Medulla oblongata (tissue), 1 donor: ENCODE results near the gene KCNA1.

Experiments
- DNase-seq: peaks from one replicate; pipeline ENCODE4 v3.0.0-alpha.2; 2015; ENCODE audit errors: extremely low spot score

KCNA1 gene

DNA sequence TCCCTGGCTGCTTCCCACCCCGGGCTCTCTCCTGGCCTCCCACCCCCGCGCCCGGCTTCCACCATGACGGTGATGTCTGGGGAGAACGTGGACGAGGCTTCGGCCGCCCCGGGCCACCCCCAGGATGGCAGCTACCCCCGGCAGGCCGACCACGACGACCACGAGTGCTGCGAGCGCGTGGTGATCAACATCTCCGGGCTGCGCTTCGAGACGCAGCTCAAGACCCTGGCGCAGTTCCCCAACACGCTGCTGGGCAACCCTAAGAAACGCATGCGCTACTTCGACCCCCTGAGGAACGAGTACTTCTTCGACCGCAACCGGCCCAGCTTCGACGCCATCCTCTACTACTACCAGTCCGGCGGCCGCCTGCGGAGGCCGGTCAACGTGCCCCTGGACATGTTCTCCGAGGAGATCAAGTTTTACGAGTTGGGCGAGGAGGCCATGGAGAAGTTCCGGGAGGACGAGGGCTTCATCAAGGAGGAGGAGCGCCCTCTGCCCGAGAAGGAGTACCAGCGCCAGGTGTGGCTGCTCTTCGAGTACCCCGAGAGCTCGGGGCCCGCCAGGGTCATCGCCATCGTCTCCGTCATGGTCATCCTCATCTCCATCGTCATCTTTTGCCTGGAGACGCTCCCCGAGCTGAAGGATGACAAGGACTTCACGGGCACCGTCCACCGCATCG is 1.8 kb downstream of the KCNA1 start:
- no peak for DNase-seq

DNA sequence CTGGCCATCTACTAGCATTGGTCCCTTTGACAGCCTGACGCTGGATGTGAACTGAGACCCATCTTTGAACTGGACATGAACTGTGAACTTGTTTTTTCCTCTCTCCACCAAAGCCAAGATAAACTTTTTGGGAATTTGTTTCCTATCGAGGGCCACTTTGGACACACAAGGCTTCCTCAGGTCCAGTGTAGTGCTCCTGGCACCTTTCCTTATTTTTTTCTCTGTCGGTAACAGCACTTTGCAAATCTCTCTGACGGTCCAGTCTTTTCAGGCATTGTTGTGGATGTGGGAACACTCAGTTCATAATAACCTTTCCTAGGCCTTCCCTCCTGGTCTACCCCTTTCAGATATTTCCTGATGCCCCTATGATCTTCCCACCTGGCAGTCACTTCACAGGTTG is 5.0 kb downstream of the KCNA1 start:
- DNase-seq: no peak

DNA sequence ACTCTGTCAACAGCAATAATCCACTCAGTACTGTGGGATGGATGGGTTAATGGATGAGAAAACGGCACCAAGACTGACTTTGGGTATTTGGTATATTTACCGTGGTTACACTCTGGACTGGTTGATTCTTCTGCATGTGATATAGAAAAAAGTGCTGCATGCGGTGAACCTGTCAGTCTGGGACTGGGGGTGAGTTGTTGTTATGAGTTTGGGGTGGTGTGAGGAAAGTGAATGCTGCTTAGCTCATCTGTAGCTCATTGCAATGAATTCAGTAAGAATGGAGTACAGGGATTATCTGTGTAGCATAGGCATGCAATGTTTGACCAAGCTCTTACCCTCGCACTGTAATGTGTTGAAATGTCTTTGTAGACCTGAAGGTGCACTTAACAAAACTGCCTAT is 6.0 kb downstream of the KCNA1 start:
- no peak for DNase-seq

DNA sequence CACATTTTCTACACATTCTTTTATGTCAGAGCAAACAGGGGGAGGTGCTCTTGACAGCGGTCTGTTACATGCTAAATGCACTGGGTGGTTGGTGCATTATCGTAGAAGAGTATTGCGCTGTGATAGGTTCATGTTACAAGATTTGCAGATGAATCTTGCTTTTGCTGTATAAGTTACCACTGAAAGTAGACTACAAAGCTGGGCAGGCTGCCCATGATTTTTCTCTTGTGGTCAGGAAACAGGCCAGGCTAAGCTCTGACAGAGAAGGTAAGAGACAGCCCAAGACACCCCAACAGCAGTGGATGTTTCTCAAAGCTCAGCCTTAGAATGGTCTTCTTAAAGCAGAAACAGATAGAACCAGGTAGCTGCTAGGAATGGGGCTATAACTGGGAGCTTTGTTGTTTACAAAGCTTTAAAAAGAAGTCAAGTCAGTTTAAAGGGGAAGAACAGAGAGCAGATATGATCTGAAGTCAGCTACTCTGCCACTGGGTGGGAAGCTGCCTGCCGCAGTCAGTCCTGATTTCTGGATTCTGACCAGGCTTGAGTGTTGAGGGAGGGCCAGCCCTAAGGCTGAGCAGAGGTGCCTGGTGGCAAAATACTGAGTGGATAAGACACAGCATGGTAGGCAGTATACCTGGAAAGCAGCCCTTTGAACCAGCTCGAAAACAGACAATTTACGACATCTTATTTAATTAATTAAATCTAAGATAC is 9.4 kb downstream of the KCNA1 start:
- DNase-seq: no peak

DNA sequence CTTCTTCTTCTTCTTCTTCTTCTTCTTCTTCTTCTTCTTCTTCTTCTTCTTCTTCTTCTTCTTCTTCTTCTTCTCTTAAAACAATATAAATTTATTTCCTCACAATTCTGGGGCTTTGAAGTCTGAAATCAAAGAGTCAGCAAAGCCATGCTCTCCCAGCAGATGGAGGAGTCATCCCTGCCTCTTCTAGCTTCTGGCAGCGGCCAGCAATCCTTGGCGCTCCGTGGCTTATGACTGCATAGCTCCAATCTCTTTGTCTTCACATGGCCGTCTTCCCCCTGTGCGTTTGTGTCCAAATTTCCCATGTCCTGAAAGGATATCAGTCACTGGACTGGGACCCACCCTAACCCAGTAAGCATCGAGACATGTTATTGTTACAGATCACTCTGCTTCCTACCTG is 22.9 kb downstream of the KCNA1 start:
- DNase-seq: no peak

DNA sequence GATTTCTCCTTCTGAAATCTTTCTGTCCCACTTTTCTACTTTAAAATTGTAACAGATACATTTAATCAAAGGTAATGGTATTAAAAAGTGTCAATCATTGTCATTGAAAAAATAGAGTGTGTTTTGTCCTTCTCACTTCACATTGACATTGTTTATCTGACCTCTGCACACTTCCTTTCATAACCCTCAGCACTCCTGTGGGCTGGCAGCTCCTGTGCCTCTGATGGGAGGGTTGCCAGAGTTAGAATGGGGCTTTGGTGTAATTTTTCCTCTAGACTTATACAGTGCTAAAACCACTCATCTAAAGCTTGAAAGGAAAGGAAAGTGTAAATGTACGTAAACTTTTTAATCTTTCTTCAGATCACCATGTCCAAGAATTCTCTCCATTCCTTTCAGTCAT is 23.7 kb downstream of the KCNA1 start:
- no peak for DNase-seq

DNA sequence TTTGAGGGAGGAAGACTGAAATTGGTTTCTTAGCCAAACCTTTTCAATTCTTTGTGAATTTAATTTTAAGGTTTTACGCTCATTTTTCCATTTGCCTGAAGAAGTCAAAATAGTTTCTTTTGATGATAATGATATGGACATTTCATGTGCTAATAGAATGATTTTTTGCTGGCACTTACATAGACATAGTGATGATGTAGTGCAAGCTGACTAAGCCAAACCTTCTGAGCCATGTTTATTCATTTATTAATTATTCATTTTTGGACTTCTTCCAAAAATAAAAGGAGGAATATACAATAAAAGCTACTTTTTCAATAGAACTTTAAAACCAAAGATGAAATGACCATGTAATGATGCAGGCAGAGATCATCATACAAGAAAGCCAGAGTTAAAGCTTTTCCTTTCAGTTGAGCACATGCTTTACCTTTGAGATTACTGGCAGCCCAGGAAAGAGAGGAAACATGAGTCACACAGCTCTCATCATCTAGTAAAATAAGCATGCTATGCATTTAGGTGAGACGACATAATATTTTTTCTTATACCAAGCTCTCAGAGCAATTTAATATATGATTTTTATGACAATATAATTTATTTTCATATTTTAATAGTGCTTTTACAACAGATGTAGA is 24.8 kb downstream of the KCNA1 start:
- DNase-seq: no peak

DNA sequence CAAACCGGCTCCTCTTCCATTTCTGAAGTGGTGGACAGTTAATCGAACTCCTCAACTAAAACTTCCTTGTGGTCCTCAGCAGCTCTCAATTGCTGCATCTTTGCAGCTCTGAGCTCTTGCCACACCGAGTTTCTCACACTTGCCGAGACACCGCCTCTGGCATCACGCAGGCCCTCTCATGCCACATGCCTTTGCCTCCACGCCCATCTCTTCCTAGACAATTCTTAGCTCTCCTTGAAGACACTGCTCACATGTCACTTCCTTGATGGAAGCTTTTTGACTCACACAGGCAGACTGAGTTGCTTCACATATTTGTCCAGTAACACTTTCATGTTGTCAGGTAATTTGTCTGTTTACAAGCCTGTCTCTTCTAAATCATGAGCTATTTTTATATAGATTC is 29.2 kb downstream of the KCNA1 start:
- DNase-seq: no peak

DNA sequence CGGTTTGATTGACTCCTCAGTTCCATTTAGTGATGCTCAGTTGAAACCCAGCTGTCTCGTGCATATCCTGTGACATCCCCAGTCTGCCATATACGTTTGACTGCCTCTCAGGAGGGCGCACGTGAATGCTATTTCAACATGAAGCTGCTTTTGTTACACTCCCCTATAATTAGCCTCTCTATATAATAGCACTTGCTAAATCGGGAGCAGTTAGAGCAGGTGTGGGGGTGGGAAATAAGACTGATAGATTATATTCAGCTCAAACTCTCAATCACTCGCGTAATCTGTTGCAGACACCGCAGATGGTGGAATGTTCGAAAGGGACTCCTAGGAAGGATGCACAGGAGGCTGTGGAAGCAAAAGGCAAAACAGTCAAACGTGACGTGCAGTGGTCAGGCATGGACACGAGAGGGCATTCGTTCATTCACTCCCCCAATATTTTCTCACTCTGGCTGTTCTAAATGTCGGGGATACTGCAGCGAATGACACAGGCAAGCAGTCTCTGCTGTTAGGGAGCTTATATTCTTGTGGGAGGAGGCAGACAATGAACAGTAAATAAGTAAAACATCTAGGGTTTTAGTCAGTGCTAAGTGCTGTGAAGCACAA is 29.8 kb downstream of the KCNA1 start:
- no peak for DNase-seq

DNA sequence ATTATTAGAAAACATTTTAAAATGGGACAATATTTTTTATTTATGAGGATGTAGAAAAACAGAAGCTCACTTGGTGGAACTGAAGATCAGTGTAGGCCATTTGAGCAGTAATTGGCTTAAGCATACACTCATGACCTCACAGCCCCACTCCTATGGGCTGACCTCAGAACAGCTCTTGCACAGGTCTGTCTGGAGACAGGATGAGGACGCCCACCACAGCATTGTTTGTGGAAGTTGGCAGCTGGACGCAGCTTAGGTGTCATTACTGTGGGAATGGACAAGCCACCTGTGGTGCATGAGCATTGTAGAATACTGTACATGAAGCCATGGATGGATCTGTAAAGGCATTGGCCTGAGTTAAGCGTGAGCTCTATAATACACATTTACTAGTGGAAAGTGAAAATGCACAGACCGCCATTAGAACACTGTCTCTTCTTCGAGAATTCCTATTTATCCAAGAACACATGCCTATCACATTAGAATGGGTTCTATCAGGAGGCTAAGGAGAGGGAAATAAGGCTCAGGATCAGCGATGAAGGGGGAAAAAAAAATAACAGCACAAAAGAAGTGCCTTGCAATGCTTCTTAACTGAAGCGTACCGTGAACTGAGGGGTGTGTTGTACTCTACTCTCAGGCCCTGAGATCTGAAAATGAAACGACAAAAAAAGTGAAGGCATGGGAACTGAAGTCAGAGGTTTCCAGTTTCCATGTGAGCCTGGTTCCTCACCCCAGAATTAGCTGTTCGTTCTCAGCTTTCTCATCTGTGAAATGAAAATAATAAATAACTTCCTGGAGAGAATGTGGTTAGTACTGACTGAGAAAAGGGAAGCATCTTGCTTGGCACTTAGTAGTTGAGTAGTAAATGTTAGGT is 33.6 kb downstream of the KCNA1 start:
- no peak for DNase-seq

DNA sequence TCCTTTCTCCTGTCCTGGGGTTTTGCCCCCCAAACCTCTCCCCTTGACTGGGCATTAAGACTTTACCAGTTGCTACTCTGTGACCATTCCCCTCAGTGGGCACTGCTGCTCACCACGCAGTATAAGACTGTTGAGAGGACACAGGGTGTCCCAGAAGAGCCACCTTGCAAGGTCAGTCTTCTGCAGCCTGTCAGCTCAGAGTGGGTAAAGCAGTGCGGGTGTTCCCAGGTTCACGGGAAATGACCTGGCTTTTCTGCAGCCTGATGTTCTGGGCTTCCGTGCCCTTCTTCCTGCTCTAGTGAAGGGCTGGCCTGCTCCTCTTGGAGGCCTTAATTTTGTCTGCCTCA is 34.2 kb downstream of the KCNA1 start:
- DNase-seq: no peak

DNA sequence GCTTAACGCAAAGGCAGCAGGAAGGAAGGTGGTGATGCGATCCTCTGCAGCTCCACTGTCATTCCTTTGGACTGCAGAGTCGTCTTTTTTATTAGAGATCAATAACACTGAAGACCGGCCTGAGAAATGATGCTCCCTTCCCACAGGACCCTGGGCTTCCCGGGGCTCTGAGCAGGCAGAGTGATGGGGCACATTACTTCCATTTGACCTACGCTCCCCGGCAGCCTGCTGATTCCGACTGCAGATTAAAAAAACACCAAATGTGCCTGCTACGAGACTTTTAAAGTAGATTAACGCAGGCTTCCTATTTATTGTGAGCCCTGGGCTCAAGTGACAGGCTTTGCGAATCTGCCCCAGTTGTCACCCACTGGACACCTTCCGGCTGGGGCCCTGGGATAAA is 37.5 kb downstream of the KCNA1 start:
- DNase-seq: no peak

DNA sequence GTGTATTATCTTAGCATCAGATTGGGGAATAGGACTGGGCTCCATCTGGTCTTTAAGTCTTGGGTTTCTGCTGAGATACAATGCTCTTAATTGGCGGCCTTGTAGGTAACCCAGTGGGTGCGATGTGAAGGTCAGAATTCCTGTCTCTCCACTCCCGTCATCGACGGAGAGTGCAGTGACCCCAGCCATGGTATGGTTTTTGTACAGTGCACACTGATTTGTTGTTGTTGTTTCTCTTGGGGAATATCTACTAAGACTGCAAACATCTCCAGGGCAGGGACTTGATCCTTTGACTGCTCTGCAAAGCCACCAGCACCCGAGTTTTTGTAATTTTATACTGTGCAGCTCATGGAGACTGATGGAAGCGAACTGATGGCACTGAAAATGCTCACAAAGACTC is 41.4 kb downstream of the KCNA1 start:
- DNase-seq: no peak

DNA sequence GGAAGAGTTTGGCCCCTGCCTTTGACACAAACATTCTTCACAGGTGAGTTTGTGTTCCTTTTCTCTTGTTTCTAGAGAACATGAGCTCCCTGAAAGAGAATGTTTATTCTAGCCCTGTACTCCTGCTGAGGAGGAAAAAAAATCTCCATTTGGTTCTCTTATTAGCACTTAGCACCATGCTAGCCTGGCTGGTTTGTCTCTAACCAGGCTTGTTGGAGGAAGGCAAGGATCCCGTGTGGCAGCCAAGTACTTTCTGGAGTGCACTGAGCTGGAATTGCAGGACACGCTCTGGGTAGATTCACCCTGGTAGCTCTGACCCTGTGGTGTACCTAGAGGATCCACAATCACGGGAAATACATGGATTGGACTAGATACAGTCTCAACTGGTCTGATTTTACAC is 41.9 kb downstream of the KCNA1 start:
- DNase-seq: no peak

DNA sequence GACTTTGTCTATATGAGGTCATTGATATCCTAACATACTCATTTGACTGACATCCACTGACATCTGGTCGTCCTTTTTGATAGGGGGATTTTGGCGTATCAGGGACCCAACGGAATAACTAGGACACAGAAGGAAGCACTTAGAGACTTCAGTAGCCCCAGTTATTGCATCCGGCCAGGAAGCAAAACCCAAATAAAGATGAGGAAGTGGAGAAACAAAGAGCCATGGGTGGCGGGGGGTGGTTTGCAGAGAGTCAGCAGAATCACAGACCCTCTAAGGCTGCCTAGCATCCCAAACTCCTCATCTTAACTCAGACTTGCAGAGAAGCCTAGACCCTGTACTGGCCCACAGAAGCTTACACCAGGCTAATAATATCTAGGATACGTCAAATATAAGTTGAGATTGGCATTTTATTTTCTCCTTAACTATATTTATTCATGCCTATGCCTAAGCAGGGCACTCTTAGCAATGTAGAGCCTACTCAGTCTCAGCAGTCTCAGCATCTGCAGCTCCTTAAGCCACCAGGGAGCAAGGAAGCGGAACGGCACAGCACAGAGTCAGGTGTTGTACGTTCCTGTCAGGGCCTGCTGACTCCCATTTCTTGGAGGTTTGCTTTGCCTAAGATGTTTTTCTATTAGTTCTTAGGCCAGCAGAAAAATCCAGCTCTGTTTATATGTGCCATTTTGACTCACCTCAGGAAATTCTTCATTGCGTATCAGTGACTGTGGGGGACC is 45.1 kb downstream of the KCNA1 start:
- peak; percentile 4 for DNase-seq

DNA sequence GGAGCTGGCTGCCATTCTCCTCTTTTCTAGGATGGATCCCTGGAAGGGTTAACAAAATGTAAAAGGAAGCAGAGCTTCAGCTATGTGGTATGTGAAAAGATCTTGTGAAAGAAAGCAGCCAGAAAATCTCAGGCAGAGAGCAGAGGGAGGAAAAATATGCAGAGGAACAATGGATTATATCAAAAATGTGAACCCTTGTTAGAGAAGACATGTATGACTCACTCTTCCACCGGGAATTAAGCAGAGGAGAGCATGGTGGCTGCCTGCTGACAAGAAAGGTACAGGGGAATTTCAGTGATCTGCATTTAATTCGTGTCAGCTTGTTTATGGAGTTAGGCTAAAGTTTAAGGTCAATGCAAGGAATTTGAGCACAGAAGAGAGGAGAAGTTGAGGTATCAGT is 46.3 kb downstream of the KCNA1 start:
- no peak for DNase-seq

DNA sequence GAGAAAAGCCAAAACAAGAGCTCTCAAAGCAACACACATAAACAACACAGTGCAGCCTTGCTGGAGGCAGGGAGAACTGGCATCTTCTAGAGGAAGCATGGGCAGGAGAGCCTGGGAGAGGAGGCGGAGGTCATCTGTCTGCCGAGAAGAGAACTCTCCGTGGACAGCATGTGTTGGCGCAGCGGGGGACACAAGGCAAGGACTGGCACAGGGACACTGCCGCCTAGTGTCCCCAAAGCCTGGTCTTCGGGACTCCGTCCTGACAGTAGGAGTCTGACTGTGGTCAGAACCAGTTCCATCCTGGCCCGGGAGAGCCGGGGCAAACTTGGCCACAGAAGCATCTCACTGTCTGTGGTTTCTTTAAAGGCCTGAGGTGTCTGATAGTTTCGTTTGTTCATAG is 47.3 kb downstream of the KCNA1 start:
- DNase-seq: no peak

DNA sequence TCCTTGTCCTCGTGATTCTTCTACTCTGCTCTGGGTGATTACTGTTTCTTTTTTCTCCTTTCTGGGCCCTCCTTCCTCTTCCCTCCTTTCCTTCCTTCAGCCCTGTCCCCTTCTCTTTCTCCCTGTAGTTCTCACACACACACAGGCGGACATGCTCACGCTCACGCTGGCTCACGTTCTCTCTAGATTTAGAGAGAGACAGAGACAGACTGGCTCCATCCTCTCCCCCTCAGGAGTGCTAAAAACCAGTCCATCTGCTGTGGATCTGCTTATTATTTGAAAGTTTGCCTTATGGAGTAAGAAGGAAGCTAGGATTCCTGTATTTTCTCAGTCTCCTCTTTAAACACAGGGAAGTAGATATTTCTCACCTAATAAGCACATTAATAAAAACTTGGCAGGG is 48.1 kb downstream of the KCNA1 start:
- DNase-seq: no peak

DNA sequence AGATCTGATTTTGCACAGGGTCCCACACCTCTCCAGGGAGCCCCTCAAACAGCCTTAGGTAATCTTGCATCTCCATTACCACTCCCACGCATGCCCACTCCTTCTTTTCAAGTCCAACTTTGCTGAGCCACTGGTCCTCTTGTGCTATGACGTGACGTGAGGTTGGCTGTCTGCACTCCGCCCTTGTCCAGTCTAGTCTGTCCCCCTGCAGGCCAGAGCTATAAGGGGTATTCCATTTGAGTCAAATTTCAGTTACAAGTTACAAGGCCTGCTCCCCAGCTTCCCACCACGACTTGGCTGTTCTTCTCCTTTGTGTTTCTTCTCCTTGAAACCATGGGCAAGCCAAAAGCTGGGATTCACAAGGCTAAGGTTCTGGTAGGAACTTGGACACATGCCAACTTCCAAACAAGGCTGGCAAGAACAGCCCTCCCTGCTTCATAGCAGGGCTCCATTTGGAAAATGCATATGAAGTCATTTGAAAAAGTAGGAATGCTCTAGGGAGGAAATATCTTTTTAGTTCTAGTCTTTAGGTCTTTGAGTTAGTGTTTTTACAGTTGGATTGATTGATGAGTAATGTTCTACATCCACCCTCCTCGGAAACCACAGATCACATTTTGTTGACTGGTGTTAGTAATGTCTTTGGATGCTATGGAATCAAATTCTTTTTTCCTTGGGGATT is 49.1 kb downstream of the KCNA1 start:
- DNase-seq: no peak

DNA sequence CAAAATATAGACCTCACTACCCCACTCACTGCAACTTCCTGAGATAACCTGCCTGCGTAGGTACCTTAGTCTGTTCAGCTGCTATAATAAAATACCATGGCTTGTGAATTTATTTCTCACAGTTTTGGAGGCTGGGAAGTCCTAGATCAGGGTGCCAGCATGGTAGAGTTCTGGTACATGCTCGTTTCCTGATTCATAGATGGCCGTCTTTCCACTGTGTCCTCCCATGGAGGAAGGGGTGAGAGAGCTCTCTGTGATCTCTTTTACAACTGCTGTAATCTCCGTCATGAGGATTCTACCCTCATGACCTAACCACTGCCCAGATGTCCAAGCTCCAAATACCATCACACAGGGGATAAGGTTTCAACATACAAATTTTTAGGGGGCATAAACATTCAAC is 49.7 kb downstream of the KCNA1 start:
- DNase-seq: no peak

DNA sequence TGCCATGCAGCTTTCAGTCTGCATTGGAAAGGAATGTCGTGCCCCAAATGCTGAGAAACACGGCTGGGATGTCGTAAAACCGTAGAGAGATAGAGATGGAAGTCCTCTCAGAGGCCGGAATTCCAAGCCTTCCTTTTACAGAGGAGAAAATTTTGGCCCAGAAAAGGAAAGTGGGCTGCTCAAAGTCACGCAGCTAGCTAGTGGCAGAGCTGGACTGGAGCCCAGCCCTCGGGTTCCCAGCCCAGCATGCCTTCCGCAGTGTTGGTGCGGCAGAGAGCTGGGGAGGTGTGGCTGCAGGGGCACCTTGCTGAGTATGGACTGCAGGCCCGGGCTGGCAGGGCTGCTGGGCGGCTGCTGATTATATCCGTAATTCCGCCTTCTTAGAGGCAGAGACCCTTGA is 50.3 kb downstream of the KCNA1 start:
- no peak for DNase-seq
